Endometrial microvascular endothelial cells (primary cell): ENCODE results near the gene WDR91. TPM values are rescaled to one million over a fixed set of nuclear protein-coding genes. Genes with fewer than 3 reads are reported as not detected.
"Not testable (repeated sequence)": the region's sequence is repeated elsewhere in the genome, so short reads cannot be mapped to it uniquely, and the experiment has no call there.

Source experiments
- in situ Hi-C: cut with HindIII; loops from 2 replicates; pipeline ENCODE4 v1.10.0; 2017; ENCODE audit warnings: low sequenced_read_pairs, low pct_unique_long_range_greater_than_20kb; ENCODE audit errors: inconsistent ontology term
- total RNA-seq: library from RNA; depleted of rRNA; stranded (reverse); fragments of >200 nt; gene quantifications from one replicate; pipeline ENCODE4 v1.2.3, GENCODE V29; 2015; ENCODE audit errors: inconsistent ontology term

The WDR91 gene
- total RNA-seq, 1 donor from 2014 or later: 4.8 TPM

GRCh38 chr7:135235841-135236240 is 24.5 kb upstream of the WDR91 start:
- in situ Hi-C loops: no loop called here

DNA sequence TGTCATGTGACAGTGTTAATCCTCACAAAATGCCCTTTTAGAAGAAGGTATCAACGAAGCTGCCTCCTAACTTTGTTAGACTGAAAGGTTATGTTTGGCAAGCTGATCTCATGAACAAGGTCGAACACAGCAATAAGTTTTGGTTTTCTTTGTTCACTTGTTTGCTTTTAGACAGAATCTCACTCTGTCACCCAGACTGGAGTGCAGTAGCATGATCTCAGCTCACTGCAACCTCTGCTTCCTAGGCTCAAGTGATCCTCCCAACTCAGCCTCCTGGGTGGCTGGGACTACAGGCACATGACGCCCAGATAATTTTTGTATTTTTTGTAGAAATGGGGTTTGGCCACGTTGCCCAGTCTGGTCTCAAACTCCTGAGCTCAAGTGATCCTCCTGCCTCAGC is 23.4 kb upstream of the WDR91 start:
- in situ Hi-C loops: no loop called here

DNA sequence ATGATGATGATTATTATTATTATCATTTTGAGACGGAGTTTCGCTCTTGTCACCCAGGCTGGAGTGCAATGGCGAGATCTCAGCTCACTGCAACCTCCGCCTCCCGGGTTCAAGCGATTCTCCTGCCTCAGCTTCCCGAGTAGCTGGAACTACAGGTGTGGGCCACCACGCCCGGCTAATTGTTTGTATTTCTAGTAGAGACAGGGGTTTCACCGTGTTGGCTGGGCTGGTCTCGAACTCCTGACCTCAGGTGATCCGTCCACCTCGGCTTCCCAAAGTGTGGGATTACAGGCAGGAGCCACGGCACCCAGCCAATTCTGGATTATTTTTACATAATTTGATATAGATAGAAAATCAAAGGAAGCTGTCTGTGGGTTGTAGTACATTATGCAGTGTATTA is 22.8 kb upstream of the WDR91 start:
- in situ Hi-C loops: not testable (repeated sequence)

DNA sequence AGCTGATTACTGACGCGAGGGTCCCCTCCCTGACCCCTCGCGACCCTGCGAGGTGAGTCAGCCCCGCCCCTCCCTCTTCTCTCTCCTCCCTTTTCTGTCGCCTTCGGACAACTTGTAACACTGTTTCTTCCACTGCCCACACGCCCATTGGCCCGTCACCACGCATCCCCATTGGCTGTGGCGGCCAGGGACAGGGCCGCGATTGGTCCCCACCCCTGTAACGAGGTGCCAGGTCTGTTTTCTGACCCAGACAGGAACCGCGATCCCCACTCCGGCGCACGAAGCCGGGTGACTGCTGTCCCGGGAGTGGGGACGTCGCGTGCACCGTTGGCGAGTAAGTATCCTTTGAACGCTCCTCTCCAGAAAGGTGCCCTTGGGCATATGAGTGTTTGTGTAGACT is 22.2 kb upstream of the WDR91 start, which contains the start of gene STRA8:
TSS of gene STRA8 (plus strand) at position 269 of the 400 bp plus-strand sequence. CDS start 6,687 bp downstream, outside the sequence.
- in situ Hi-C loops: no loop called here

DNA sequence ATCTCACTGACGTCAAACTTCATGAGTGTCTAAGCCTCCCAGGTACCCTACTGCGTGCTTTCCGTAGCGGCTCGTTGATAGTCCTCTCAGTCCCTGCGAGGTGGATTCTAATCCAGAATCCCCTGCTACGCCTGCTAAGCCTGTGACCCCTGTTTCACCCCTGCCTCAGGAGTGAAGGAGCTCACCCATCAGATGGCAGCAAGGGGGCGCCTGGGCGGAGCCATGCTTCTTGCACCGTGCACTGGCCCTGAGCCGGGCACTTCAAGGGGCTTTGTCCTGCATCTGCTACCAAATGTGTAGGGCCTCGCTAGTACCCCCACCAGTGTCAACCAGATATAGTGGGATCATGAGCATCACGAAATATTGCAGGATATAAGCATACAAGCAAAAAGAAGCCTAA is 21.4 kb upstream of the WDR91 start:
- in situ Hi-C loops: no loop called here

GRCh38 chr7:135232087-135232486 is 20.8 kb upstream of the WDR91 start:
- in situ Hi-C loops: no loop called here

- in situ Hi-C loops: no loop called here
Observed at GRCh38 chr7:135231686-135232085, 20.4 kb upstream of the WDR91 start.

DNA sequence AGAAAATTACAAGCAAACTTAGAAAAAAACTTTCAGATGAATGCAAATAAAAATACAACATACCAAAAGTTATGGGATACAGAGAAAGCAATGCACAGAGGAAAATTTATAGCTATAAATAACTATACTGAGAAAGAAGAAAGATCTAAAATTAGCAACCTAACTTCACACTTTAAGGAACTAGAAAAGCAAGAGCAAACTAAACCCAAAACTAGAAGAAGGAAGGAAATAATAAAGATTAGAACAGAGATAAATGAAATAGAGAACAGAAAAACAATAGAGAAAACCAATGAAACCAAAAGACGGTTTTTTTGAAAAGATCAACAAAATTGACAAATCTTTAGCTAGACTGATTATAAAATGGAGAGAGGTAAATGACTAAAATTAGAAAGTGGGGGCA is 12.7 kb upstream of the WDR91 start:
- in situ Hi-C loops: no loop called here

DNA sequence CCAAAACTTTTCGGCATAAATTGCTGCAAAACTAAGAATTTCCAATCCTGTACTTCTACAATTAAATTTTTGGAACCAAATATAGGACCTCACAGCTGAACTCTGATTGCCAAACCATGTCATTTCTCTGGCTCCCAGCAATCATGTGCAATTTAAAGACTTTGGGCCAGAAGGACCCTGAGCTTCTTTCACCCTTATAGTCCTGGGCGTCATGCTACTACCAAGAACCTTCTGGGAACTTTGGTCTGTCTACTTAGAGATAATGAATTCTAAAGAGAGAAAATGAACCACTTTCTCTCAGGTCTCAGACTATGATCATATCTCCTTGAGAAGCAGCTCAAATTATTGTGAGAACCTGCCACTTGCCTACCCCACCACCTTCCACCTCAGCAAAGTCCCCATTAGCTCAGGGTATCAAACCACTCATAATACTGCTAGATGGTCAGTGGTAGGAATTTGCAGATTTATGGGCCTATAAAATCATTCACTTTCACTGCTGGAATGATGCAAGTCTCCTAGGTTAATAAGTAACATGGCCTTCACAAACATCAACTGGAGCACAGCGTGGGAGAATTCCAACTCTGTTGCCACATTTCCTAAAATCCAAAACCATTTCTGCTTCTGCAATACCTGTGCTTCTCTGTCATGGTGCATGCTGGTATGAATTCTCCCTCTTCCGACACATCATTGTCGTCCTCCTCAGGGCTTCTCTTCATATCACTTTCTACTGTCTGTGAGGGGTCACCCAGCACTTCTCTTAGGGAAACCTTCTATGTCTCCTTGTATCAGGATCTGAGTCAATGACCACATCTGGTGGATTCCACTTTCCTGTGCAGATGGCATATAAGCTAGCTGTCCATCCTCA is 6.6 kb upstream of the WDR91 start:
- in situ Hi-C loops: no loop called here

DNA sequence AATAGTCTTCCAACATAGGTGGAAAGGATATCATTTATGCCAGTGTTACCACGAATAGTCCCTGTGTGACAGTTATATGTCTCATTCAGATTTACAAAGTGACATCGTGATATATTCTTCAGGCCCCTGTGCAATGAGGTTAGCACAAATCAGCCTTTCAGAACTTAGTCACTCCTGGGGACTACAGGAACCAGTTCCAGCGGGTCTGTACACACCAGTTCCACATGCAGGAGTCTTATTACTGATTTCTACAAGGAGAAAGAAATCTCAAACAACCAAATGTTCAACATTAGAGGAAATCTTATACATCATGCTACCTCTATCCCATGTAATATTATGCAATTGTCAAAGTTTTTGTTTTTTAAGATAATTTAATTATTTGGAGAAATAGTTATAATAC is 4.4 kb upstream of the WDR91 start:
- in situ Hi-C loops: no loop called here

DNA sequence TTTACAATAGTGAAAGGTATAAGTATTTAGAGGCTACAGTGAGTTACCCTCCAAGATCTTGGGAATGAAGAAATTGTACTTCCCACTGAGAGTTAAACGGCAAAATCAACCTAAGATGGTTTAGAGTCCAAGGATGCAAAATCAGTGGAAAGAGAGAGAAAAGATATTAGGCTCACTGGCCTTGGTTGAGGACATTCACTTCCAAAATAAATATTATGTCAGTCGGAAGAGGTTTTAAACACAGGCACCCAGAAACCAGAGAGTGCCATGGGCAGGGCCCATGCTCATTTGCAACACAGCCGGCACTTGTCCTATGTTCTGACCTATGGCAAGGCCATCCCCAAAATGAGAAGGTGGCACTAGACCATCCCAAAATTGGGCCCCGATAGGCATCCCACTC is 3.9 kb upstream of the WDR91 start:
- in situ Hi-C loops: no loop called here

DNA sequence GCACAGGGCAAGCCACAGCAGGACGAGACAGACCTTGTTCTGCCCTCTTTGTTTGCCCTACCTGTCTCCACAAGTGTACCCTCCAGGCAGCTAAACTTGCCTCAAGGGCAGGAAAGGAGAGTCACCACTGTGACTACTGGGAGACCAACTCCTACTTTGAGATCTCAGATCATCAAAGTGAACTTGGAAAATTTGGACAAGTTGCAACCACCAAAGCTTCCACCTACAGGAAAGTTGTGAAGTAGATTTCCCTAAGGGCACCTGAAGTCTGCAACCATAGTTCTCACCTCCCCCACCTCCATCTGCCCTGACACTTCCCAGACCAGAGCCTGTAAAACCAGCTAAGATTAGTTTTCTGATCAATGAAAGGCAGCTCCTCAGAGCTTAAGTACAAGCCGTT is 2.5 kb upstream of the WDR91 start:
- in situ Hi-C loops: no loop called here

DNA sequence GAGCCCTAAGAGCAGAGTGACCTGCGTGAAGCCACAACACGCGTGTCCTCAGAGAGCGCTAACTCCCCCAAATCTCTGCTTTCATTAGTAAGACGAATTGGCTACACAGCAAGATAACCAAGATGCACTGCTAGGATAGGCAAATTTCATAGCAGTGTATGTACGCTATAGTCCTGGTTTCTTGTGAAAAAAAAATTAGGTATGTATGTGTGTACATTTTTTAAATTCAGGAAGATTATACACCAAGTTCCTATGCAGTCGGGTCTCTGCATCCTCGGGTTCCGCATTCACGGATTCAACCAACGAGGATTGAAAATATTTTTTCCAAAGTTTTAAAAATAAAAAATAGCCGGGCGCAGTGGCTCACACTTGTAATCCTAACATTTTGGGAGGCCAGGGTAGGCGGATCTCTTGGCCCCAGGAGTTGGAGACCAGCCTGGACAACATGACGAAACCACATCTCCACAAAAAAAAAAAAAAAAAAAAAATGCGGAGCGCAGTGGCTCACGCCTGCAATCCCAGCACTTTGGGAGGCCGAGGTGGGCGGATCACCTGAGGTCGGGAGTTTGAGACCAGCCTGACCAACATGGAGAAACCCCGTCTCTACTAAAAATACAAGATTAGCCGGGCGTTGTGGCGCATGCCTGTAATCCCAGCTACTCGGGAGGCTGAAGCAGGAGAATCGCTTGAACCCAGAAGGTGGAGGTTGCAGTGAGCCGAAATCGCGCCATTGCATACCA is 790 bp upstream of the WDR91 start:
- in situ Hi-C loops: not testable (repeated sequence)

- in situ Hi-C loops: no loop called here
Observed at GRCh38 chr7:135210888-135211178, 493 bp downstream of the WDR91 start.

DNA sequence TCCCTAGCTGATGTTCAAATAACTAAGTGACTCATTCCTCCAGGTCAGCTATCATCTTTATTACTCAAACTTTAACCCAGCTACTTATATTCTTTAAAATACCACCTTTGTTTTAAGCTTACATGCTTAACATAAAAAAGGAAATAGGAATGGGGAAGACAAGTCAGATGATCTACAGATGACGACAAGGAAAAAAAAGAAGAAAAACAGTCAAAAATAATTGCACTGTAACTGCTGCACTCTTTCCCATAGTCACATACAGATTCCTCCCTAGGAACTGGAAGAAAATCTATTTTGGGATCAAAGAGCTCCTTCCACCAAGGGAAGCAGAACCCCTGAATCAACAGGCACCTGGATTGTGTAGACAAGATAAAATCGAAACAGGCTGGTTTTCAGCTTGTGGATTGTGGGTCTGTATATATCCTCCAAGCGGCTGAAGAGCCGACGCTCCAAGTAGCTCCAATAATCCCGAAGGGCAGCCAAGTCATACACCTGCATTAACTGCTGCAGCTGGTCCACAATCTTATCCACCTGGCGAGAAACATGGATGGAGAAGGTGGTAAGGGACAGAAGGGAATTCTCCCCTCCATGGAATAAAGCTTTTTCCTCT is 2.0 kb downstream of the WDR91 start:
- in situ Hi-C loops: no loop called here

DNA sequence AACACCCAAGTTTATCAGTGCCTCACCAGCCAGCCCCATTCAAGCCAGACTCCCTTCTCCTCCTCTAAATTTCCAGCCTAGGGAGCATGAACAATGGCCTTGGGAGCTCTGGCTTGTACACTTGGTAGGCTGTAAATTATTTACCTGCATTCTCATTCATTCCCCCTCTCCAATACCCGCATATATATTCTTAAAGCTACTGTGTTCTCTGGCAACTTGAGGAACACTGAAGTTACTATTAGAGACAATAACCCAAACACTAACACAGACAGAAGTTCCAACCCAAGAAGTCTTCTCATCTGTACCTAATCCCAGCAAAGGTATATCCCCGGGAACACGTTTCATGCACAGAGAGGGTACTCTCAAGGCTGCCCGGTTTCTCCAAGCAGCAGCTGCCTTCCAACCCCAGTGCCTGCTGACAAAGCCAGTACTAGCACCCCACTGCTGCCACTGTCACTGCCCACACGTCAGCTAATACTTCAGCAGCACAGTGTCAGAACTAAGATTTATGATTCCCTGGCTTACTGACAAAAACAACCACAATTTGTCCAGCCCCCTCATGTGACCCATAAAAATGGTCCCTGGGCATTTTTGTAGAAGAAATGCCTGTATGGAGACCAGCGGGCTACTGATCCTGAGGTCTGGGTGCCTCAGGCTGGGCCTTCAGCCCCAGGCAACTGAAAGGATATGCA is 3.1 kb downstream of the WDR91 start:
- in situ Hi-C loops: no loop called here

- in situ Hi-C loops: no loop called here
Observed at GRCh38 chr7:135207406-135208101, 3.8 kb downstream of the WDR91 start.

- in situ Hi-C loops: no loop called here
Observed at GRCh38 chr7:135206941-135207391, 4.4 kb downstream of the WDR91 start.

- in situ Hi-C loops: no loop called here
Observed at GRCh38 chr7:135205850-135206249, 5.5 kb downstream of the WDR91 start.
